C4-2B (cell line): ENCODE data around the gene CLEC2D.

Experiments used
- H3K27ac ChIP-seq: fragments of 450-650 bp; 2 replicates; pipeline ENCODE4 v1.5.1; 2017
- ZFX ChIP-seq: fragments of 450-650 bp; IDR thresholded peaks from 2 replicates; pipeline ENCODE4 v1.6.1; 2017
- TF ChIP-seq, protein P1 (sequence below): fragments of 450-650 bp; conservative IDR thresholded peaks from 2 replicates; pipeline ENCODE4 v1.5.1; 2017; ENCODE audit warnings: mild to moderate bottlenecking

The CLEC2D gene

GRCh38 chr12:9647825-9648700 lies 21.4 kb upstream of the CLEC2D start:
- peak overlapping the region; percentile 84 for H3K27ac ChIP-seq
- TF ChIP-seq, protein P1, sequence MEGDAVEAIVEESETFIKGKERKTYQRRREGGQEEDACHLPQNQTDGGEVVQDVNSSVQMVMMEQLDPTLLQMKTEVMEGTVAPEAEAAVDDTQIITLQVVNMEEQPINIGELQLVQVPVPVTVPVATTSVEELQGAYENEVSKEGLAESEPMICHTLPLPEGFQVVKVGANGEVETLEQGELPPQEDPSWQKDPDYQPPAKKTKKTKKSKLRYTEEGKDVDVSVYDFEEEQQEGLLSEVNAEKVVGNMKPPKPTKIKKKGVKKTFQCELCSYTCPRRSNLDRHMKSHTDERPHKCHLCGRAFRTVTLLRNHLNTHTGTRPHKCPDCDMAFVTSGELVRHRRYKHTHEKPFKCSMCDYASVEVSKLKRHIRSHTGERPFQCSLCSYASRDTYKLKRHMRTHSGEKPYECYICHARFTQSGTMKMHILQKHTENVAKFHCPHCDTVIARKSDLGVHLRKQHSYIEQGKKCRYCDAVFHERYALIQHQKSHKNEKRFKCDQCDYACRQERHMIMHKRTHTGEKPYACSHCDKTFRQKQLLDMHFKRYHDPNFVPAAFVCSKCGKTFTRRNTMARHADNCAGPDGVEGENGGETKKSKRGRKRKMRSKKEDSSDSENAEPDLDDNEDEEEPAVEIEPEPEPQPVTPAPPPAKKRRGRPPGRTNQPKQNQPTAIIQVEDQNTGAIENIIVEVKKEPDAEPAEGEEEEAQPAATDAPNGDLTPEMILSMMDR: no peak
- peak; percentile 35 for TF ChIP-seq ZFX

DNA sequence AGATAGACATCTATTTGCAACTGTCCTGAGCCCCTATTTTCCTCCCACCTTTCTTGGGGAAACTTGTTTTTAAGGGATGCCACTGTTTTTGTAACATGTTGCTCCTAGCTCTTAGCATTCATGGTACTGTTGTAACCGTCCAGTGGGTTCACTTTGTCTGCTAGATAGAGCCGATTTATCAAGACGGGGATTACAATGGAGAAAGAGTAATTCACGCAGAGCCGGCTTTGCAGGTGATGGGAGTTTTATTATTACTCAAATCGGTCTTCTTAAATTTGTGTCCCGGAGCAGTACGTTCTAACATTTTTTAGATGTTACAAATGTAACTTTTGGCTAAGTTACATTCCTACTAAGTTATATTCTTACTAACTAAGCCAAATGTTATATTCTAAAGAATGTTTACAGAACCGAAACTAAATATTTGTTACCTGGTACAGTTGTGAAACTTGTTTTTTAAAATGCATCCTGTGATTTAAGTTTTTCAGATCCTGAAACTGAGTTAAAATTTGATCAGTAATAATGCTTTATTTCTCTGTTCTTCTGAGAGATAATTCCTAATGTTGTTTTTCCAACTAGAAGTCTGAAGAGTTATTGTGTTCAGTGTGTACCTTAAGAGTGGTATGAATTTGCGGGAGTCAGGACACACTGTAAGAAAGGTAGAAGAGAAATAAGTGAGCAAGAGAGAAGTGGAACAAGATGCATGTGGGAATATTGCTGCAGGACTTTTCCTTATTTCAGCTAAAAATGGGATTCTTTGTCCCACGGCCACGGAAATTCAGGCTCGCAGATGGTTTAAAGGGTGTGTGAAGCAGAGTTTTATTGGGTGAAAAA lies 20.6 kb upstream of the CLEC2D start:
- TF ChIP-seq, protein P1: no peak
- no peak for TF ChIP-seq ZFX
- peak overlapping the region; percentile 84 for H3K27ac ChIP-seq

- TF ChIP-seq, protein P1: no peak
- TF ChIP-seq ZFX: no peak
- peak overlapping the region; percentile 24; the same call in 1 of the 2 replicates for H3K27ac ChIP-seq
Measured at GRCh38 chr12:9649532-9649940, 20.0 kb upstream of the CLEC2D start.

DNA sequence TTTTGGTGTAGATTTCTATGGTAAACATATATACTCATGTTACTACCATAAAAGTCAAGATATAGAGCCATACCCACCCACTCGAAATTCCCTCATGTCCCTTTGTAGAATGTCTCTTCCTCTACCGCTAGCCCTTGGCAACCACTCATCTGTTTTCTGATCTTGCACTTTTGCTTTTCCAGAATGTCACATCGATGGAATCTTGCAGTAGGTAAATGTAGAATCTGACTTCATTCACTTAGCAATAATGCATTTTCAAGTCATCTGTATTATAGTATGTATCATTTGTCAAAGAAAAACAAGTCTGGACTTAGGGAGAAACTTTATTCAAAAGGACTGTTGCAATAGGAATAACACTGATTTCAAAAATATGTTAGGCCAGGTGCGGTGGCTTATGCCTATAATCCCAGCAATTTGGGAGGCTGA lies 19.3 kb upstream of the CLEC2D start:
- TF ChIP-seq, protein P1: no peak
- TF ChIP-seq ZFX: no peak
- no peak overlapping the region for H3K27ac ChIP-seq

DNA sequence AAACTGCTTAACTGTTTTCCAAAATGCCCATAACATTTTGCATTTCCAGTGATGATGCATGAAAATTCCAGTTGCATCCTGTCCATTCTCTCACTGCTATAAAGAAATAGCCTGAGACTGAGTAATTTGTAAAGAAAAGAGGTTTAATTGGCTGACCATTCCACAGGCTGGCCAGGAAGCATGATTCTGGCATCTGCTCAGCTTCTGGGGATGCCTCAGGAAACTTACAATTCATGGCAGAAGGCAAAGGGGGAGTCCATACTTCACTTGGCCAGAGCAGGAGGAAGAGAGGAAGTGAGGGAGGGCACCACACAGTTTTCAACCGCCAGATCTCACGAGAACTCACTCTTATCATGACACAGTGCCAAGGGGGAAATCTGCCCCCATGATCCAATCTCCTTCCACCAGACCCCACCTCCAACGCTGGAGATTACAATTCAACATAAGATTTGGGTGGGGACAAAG lies 18.2 kb upstream of the CLEC2D start:
- no peak overlapping the region for H3K27ac ChIP-seq
- TF ChIP-seq, protein P1: no peak
- TF ChIP-seq ZFX: no peak

- TF ChIP-seq, protein P1: no peak
- TF ChIP-seq ZFX: no peak
- no peak overlapping the region for H3K27ac ChIP-seq
Measured at GRCh38 chr12:9660046-9660445, 9.5 kb upstream of the CLEC2D start.

DNA sequence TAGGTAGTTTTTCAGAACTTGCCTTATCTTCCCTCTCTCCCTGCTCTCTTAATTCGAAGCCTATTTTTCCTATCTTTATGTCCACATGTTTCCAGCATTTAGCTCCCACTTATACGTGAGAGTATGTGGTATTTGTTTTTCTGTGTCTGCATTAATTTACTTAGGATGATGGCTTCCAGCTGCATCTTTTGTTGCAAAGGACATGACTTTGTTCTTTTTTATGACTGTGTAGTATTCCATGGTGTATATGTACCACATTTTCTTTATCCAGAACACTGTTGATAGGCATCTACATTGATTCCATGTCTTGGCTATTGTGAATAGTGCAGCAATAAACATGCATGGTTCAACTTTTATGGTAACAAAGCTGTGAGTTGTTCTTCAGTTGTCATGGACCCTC lies 7.8 kb upstream of the CLEC2D start:
- no peak for TF ChIP-seq ZFX
- TF ChIP-seq, protein P1: no peak
- no peak overlapping the region for H3K27ac ChIP-seq
